ENCODE results near the gene UBASH3B. TPM values are rescaled to one million over a fixed set of nuclear protein-coding genes. Genes with fewer than 3 reads are reported as not detected.

The UBASH3B gene
- total RNA-seq, 1 donor from 2014 or later = 6.6 TPM

DNA sequence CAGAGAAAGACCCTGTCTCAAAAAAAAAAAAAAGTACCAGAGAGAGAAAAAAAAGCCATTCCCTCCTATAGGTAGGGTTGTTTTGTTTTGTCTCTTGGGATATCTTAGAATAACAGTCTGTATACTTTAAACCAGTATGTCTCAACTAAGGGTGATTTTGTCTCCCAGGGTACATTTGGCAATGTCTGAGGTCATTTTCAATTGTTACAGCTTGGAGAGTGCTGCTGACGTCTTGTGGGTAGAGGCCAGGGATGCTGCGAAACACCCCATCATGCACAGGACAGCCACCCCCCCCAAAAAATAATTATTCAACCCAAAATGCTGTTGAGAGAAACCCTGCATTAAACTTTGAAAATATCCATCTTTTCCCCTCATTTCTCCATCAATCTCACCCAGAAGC is 126.7 kb downstream of the UBASH3B start:
- no peak overlapping the region for H3K27ac Mint-ChIP-seq
- peaks cover 3% of the 10 kb centered on the region for H3K27me3 Mint-ChIP-seq (ENCODE audit: low read depth)
- TF ChIP-seq, protein P1, sequence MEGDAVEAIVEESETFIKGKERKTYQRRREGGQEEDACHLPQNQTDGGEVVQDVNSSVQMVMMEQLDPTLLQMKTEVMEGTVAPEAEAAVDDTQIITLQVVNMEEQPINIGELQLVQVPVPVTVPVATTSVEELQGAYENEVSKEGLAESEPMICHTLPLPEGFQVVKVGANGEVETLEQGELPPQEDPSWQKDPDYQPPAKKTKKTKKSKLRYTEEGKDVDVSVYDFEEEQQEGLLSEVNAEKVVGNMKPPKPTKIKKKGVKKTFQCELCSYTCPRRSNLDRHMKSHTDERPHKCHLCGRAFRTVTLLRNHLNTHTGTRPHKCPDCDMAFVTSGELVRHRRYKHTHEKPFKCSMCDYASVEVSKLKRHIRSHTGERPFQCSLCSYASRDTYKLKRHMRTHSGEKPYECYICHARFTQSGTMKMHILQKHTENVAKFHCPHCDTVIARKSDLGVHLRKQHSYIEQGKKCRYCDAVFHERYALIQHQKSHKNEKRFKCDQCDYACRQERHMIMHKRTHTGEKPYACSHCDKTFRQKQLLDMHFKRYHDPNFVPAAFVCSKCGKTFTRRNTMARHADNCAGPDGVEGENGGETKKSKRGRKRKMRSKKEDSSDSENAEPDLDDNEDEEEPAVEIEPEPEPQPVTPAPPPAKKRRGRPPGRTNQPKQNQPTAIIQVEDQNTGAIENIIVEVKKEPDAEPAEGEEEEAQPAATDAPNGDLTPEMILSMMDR (IDR thresholded peaks at IDR 0.05; ENCODE audit: unreplicated experiment) = no peak
- H3K36me3 Mint-ChIP-seq = no peaks in the 10 kb centered on the region
- peaks cover 32% of the 10 kb centered on the region for H3K4me1 Mint-ChIP-seq
- no peak overlapping the region for H3K4me3 Mint-ChIP-seq
- no peaks in the 10 kb centered on the region for H3K9me3 Mint-ChIP-seq
- DNase-seq (ENCODE audit: low spot score in 2 of 2, unreplicated experiment in 2 of 2) = no peak

DNA sequence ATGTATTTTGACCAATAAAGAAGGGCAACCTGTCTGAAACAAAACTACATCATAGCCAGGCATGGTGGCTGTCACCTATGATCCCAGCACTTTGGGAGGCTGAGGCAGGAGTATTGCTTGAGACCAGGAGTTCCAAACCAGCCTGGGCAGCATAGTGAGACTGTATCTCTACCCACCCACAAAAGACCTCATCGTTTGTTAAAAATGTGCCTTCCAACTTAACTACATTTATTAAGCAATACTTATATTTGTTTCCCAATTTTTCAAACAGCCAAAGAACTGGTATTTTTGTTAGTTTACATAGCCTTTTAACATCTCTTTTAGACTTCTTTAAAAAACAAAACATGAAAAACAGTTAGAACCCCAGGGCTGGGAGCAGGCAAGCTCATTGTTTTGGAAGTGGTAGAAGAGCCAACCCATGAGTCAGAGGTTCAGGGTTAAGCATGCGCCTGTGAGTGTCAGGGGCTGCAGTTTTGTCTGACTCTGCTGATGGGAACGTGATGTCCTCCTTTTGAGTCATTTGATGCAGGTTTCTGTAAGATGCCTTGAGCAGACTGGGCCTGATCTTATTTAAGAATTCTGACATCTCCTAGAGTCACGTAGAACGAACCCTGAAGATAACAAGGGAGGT is 128.9 kb downstream of the UBASH3B start:
- Mint-ChIP-seq H3K36me3 (no peaks in the 10 kb centered on the region), H3K4me3 (no peak overlapping the region), H3K9me3 (no peaks in the 10 kb centered on the region), H3K27me3 (ENCODE audit: low read depth) (peaks cover 3% of the 10 kb centered on the region), H3K27ac (no peak overlapping the region), H3K4me1 (peaks cover 18% of the 10 kb centered on the region)
- TF ChIP-seq, protein P1 (IDR thresholded peaks at IDR 0.05; ENCODE audit: unreplicated experiment) = no peak
- DNase-seq (ENCODE audit: low spot score in 2 of 2, unreplicated experiment in 2 of 2) = no peak

DNA sequence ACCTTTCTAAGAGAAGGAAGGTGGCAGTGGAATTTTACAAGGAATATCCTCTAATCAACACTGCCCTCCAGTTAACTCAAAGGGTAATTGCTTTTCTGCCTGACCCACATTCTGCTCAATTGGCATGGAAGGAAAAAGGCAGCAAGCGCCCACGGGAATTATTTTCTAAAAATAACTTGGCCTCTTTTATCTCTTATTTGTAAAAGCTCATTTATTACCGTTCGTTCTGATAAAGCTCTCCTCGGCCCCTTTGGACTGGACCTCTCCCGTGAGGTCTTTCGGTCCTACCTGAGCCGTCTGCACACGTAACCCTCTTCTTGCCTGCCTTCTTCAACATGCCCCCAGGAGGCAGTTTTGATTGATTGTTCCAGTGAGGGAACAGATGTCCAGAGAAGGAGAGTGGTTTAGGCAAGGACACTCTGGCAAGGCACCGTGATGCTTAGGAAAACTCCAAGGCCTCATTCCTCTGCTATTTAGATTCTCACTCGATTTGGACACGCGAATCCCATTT is 129.6 kb downstream of the UBASH3B start:
- Mint-ChIP-seq H3K4me3 (no peak overlapping the region), H3K27me3 (ENCODE audit: low read depth) (peaks cover 3% of the 10 kb centered on the region), H3K9me3 (no peaks in the 10 kb centered on the region), H3K4me1 (peaks cover 12% of the 10 kb centered on the region), H3K27ac (no peak overlapping the region), H3K36me3 (no peaks in the 10 kb centered on the region)
- TF ChIP-seq, protein P1 (IDR thresholded peaks at IDR 0.05; ENCODE audit: unreplicated experiment) = no peak
- DNase-seq (ENCODE audit: low spot score in 2 of 2, unreplicated experiment in 2 of 2) = no peak

DNA sequence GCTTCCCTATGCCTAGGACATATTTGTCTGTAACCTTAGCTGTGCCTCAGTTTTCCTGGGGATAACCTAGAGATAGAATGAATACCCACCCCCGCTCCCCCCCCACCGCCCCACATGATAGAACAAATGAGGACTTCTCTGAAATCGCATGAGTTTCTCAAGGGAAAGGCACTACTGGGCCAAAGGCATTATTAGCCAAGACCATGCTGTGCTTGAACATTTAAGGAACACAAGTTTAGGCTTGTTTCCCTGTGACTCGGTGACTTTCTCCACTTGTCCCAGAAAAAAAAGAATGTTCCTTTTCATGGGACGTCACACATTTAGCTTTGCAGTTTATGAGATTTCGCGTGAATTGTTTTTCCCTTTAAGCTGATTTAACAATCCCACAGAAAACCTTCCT is 131.4 kb downstream of the UBASH3B start:
- Mint-ChIP-seq H3K36me3 (no peaks in the 10 kb centered on the region), H3K27ac (no peak overlapping the region), H3K27me3 (ENCODE audit: low read depth) (no peaks in the 10 kb centered on the region), H3K4me1 (peaks cover 3% of the 10 kb centered on the region), H3K9me3 (no peaks in the 10 kb centered on the region), H3K4me3 (no peak overlapping the region)
- no peak for DNase-seq (ENCODE audit: low spot score in 2 of 2, unreplicated experiment in 2 of 2)
- TF ChIP-seq, protein P1 (IDR thresholded peaks at IDR 0.05; ENCODE audit: unreplicated experiment) = no peak

DNA sequence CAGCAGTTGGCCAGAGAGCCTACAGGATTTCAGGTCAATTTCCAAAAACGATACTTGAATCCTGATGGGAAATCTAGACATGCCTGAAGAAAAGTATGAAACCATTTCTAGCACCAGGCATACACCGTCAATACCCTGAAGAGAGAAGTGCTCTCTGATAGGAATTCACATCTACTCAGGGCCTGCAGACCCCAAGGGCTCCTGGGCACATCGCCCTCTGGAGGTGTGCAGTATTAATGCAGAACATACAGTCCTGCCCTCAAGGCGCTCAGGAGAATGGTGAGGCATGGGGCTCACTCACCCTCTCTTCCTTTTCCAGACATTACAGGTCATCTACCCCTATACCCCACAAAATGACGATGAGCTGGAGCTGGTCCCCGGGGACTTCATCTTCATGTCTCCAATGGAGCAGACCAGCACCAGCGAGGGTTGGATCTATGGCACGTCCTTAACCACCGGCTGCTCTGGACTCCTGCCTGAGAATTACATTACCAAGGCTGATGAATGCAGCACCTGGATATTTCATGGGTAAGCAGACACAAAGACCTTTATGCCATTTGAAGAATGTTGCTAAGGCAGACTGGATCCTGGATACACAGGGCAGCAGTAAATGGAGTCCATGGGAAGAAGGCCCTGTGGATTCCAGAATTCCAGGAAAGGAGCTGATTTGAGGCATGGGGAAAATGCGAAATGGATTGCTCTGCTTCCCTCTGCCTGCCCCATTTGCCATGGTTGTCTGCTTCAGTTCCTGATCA is 133.4 kb downstream of the UBASH3B start:
- Mint-ChIP-seq H3K4me1 (peaks cover 3% of the 10 kb centered on the region), H3K36me3 (no peaks in the 10 kb centered on the region), H3K9me3 (no peaks in the 10 kb centered on the region), H3K27me3 (ENCODE audit: low read depth) (no peaks in the 10 kb centered on the region), H3K27ac (no peak overlapping the region), H3K4me3 (no peak overlapping the region)
- DNase-seq (ENCODE audit: low spot score in 2 of 2, unreplicated experiment in 2 of 2) = no peak
- TF ChIP-seq, protein P1 (IDR thresholded peaks at IDR 0.05; ENCODE audit: unreplicated experiment) = no peak
